Activated CD8-positive, alpha-beta memory T cell treated with anti-CD3 and anti-CD28 coated beads, Interleukin-2, amount 50 U/mL, for 48 hours (primary cell): Measurements from ENCODE around the gene CABLES1.
"Not testable (repeated sequence)": the region's sequence is repeated elsewhere in the genome, so short reads cannot be mapped to it uniquely, and the experiment has no call there.

Experiments used
- DNase-seq: peaks from one replicate; pipeline ENCODE4 v3.0.0-alpha.2; 2020

Gene CABLES1

DNA sequence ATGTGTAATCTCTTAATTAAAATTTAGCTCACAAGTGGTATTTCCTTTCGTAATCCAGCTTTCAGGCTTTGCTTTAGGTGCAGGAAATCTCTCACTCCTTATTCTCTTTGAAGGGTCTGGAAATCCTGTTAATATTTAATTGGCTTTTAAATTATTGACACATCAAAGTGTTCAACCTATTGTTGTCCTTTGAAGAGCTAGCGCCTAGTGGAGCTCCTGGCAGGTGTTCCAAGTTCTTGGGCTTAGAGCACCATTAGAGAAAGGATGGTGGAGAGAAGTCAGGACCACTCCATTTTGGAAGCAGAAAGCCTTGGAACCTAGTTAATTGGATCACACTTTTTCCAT is 92.4 kb downstream of the CABLES1 start:
- no peak for DNase-seq

GRCh38 chr18:23228102-23229061 is 93.1 kb downstream of the CABLES1 start:
- no peak for DNase-seq

DNA sequence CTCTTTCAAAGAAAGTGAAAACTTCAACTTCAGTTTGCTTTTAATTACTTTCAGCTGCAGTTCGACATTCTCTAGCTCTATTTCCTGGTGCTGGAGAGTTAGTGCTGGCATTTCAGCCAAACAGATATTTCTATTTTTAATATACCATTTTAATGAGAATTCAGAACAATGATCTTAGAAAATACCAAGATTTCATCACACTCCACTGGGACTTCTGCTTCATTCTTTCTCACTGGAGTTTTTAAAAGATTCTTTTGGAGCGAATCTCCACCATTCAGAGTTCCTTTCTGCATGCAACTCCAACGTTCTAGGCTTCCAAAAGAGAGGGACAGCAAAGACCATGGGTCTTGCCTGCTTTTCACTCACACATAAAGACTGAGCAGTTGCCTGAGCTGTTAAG is 94.2 kb downstream of the CABLES1 start:
- DNase-seq, result no peak

DNA sequence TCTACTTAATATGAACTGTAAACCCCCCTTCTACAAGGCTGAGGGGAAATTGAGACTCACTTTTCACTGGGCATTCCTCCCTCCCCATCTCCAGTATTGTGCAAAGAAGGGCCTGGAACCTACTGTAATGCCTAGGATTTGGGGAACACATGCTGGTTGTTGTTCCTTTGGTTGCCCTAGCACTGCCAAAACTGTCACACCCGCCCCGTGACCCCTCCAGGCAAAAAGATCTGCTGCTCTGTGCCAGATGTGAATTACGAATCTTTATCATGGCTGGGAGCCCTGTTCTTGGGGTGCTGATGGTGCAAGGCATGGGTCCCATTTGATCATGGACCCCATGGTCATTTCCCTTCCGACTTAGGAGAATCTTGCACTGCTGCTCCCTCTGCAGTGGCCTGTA is 95.4 kb downstream of the CABLES1 start:
- DNase-seq, result no peak

DNA sequence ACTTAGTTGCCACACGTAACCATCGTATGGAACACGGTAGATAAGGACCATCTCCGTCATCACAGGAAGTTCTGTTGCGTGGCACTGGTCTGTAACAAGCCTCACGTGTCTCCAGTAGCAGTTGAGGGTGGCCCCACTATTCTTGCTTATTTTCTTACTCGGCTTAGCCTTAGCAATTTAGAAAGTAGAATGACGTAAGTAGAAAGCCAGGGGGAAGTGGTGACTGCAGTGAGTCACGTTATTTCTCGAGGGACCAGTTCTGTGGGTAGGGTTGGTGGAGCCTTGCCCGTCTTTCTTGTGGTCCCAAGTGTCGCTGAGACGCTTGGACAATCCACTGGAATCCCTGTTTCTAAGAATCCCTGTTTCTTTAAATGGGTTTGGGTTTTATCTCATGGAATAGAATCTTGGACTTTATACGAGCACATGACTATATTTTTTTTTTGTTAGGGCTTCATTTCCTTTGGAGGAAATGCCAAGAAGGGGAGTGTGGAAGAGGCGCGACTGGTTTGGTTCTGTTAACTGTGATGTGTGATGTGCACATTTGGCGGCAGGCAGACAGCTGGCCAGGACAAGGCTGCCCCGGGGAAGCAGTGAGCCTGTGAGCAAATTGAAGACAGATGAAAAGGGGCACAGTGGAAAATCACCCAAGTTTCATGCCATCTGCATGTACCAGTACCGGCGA is 96.2 kb downstream of the CABLES1 start:
- peak; percentile 70 for DNase-seq

GRCh38 chr18:23232331-23232730 is 97.0 kb downstream of the CABLES1 start:
- no peak for DNase-seq

DNA sequence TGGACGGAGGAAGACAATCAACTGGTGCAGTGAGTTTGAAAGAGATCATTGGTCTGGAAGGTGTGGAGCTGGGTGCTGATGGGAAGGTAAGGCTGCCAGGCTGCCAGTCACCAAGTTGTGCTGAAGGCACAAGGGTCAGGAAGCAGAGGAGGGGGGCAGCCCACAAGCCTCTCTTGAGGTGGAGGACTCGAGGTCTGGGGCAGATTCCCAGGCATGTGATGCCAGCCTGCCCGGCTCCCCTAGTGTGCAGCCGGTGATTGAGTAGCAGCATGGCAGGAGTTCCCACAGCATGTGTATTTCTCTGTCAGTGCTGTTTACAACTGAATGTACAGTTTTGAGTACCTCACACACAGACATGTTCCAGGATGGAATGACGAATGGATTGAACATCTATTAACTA is 99.3 kb downstream of the CABLES1 start:
- DNase-seq, result no peak

DNA sequence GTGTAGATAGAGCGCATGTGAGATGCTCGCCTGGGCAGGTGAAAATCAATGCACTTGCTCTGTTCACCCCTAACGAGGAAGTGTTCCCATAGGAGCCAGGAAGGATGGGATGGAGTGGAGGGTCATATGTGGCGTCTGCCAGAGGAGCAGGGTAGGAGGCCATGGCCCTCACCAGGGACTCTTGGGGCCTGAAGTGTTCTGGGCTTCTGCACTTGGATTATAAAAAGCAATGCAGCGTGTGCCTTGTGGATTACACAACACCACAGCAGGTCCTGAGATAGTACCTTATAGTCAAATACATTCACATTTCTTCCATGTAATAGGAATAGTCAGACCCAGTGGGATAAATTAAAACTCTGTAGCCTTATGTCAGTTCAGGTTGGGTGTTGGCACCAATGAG is 100.1 kb downstream of the CABLES1 start:
- DNase-seq, result no peak

- DNase-seq, result no peak
Observed at GRCh38 chr18:23235860-23236259, 100.6 kb downstream of the CABLES1 start.

- DNase-seq, result no peak
Observed at GRCh38 chr18:23236876-23237468, 101.7 kb downstream of the CABLES1 start.

- DNase-seq, result peak; percentile 70
Observed at GRCh38 chr18:23237524-23238151, 102.4 kb downstream of the CABLES1 start.

GRCh38 chr18:23238152-23238531 is 102.9 kb downstream of the CABLES1 start:
- no peak for DNase-seq

DNA sequence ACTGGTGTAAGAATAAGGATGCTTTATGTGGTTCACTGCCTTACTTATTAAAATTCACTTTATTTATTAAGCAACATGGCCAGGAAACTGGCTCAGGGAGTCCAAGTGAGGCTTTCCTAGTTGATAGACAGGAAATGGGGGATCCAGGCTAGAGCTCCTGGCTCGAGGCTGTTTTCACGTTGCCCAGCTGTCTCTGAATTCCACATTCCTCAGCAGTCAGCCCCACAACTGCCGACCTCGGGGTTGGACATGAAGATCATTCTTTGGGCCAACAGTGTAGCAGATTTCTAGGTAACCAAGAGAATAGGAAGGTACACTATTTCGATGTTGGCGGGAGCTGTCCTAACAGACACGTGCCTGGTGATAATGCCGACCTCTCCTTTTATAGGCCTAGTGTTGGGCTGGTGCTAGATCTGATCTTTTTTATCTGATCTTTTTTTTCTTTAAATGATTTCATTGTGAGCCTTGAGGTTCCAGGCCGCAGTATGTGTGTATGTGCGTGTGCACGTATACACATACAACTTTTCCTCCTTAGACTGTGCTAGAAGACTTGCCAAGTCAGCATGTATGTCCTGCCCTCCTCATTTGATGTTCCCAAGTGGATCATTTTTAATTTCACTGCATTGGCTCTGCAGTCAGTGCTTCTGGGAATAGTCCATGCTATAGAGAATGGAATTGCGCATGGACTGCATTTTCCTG is 103.5 kb downstream of the CABLES1 start:
- DNase-seq, result no peak

DNA sequence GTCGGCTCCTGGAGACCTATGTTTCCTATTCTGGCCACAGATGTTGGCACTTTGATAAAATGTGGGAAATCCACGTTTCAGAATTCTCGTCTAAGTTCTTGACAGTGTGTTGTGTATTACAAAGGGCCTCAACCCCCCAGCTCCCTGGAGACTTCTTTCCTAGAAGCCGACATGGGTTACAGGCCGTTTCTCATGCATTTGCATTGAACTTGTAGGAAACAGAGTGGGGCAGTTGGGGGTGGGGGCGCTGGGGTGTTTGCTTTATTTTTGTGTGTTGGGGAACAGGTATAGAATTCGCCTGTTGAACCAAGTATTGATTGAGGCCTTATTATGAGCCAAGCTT is 104.0 kb downstream of the CABLES1 start:
- no peak for DNase-seq

GRCh38 chr18:23239885-23240608 is 104.8 kb downstream of the CABLES1 start:
- DNase-seq, result no peak

- no peak for DNase-seq
Observed at GRCh38 chr18:23240609-23240930, 105.3 kb downstream of the CABLES1 start.

DNA sequence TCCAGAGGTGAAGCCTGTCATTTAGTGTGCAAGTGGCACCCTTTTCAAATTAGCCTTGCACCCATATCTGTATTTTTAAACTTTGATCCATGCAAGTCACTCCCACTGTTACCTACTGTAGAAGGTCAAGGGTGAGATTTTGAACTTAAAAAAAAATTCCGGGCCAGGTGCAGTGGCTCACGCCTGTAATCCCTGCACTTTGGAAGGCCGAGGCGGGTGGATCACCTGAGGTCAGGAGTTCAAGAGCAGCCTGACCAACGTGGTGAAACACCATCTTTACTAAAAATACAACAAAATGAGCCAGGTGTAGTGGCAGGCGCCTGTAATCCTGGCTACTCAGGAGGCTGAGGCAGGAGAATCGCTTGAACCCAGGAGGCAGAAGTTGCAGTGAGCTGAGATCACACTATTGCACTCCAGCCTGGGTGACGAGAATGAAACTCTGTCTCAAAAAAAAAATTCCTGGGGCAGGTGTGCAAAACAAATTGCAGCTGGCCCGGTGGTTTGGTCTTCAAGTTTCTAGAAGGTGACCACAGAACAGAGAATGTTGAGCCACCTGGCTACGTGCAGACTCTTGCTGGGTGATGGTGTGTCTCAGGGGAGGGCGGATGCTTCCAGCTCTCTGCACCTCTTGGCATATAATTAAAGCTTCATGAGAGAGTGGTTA is 106.7 kb downstream of the CABLES1 start:
- DNase-seq, result not testable (repeated sequence)

DNA sequence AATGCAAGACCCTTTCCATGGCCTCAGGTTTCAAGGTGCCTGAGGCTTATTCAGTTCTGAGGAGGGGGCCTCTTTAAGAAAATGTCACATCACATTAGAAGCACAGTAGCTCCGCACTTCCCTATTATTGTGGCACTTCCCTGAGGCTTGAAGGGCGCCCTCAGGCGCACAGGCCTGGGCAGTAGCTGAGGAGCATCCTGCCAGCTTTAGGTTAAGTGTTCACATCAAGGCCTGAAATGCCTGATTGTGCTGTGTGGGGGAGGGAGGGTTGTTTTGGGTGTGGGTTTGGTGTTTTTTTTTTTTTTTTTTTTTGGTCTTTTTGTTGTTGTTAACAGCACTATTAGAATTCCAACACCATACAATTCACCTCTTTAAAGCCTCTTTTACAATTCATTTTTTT is 107.9 kb downstream of the CABLES1 start:
- no peak for DNase-seq

DNA sequence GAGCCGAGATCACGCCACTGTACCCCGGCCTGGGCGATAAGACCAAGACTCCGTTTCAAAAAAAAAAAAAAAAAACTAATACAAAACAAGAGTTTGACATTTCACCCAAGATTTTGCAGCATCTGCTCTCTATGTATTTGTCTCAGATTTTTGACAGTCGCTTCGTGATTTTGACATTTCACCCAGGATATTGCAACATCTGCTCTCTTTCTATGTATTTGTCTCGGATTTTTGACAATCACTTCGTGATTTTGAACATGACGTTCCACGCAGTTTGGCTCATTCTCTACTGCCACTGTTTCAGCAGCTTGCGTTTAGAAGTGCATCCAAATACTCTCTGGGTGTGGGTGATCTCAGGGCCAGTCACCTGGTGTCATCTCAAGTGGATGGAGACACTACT is 108.5 kb downstream of the CABLES1 start:
- DNase-seq, result no peak

DNA sequence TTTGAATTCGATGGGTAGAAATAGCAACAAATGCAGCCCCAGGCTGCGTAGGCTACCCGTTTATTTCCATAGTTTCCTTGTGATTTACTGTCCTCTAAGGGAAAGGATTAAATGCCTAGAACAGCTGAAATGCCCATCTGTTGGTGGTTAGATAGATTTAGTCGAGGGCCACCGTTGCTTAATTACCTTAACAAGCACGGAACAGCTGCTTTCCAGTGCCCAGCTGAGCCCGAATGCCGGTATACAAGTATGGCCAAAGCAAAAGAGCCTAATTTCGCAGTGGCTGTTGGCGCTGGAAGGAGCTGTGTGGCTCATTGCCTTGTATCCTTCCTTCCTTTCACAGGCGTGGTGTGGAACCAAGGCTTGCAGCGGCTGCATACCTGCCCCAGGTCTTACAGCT is 109.1 kb downstream of the CABLES1 start:
- DNase-seq, result no peak

DNA sequence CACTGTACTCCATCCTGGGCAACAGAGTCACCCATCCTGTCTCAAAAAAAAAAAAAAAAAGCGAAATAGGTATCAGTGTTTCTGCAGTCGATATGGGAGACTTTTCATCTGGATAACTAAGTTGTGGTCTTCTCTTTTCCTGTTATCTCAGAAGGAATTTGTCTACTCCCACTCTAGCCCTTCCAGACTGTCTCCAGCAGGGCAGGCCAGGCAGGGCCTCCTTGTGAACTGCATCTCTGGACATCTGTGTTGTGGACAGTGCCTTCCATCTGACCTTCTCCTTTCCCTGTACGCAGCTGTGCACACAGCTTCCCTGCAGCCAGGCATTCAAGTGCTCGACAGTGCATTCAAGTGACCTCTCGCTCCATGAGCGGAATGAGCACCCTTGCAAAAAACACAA is 110.2 kb downstream of the CABLES1 start:
- DNase-seq, result no peak

DNA sequence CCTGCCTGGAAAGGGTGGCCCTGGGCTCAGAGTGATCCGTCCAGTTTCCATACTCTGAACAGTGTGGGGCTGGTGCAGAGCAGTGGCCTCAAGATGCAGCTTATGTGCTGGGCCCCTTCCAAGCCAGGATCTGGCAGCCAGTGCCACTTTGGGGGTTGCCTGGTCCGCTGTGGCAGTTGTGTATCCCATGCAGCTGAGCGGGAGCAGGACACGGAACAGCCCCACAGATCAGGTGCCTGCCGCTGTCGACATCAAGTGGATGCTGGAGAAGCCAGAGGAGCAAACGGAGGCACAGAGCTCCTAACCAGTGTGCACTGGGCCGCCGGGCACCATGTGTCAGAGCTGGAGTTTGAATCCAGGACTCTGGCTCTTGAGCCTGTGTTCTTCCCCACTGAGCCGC is 112.0 kb downstream of the CABLES1 start:
- no peak for DNase-seq
